NCI-H2081 (cell line): ENCODE data around the gene CDH3.

Experiments used
- DNase-seq, 2 experiments: peaks; one replicate each; lab custom pipeline; 2025; lab: John Stamatoyannopoulos, UW

Gene CDH3

GRCh38 chr16:68644715-68645493 lies at the start of gene CDH3:
Gene CDH3, plus strand, starts transcription at chr16:68645310. Its CDS starts 70 bp downstream, at chr16:68645380.
- peak; percentile 7 to 56 for DNase-seq

DNA sequence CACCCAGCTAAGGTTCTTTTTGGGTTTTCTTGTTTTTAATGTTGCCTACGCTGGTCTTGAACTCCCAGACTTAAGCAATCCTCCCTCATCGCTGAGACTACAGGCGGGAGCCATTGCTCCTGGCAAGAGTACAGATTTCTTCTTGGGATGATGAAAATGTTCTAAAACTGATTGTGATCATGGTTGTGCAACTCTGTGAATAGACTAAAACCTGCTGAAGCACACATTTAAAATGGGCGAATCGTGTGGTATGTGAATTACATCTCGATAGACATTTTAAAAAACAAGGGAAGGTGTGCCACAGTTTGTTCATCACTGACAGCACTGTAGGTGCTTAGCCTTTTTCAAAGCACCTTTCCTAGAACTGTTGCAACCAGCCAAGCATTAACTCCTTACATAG lies 48.8 kb upstream of the CDH3 start:
- DNase-seq = no peak

DNA sequence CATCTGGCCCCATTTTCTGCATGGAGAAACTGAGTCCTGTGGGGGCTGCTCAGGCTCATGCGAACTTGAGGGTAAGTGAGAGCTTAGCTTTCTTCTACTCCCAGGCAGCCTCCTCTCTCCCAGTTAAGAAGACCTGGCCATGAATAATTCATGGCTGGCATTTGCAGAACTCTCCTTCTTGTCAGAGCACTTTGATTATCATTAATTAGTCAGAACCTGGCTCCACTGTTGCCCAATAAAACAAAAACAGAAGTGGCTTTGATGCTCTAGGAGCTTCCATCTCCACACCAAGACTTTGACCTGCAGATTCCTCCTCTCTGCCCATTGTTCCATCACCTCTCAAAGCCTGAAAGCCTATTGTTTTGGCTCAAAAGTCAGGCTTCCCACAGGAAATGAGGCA lies 45.5 kb upstream of the CDH3 start:
- no peak for DNase-seq

DNA sequence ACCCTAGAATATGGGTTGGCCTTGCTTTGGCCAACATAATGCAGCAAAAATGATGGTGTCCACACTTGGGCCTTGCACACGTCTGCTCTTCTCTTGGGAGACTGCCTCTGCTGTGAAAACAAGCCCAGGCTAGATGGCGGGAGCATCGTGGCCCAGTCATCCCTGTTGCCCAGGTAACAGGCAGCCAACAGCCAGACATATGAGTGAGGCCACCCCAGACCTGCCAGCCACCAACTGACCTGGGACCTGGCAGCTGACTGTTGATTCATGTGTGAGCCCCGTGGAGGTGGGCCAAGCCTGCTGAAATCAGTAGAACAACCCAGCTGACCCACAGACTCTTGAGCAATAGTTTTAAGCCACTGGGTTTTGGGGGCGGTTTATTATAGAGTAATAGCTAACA lies 39.4 kb upstream of the CDH3 start:
- no peak for DNase-seq

GRCh38 chr16:68607443-68607842 lies 37.7 kb upstream of the CDH3 start:
- no peak for DNase-seq

GRCh38 chr16:68608330-68608729 lies 36.8 kb upstream of the CDH3 start:
- DNase-seq = no peak

GRCh38 chr16:68612996-68613395 lies 32.1 kb upstream of the CDH3 start:
- no peak for DNase-seq

DNA sequence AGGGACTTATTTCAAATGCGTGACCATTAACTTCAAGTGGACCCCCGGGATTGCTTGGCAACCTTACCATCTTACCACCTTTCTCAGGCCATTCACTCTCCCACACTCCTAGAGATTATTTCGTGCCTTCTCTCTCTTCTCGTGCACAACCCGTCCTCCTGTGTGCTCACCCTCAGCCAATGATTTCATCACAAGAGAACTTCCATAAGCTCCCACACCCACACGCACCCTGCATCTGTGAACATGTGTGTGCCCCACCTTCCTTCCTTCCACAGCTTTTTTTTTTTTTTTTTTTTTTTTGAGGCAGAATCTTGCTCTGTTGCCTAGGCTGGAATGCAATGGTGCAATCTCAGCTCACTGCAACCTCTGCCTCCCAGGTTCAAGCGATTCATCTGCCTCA lies 27.4 kb upstream of the CDH3 start:
- no peak for DNase-seq

DNA sequence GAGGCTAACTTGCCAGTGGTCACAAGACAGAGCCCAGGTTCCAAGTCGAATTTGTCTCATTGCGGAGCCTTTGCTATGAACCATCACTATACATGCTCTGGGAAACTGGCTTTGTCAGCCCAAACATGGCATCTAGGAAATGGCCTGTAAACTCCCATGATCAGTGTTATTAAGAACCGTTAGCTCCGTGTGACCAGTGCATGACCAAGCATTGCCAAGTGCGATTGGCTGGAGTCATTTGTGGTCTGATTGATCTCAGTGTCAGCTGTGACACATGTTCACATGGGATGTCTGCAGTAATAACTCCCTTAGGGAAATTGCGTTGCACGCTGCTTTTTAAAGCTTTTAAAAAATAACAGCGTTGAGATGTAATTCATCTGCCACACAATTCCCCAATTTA lies 18.6 kb upstream of the CDH3 start:
- no peak for DNase-seq

- no peak for DNase-seq
These were observed 17.1 kb upstream of the CDH3 start for GRCh38 chr16:68627951-68628425.

- no peak for DNase-seq
These were observed 15.7 kb upstream of the CDH3 start for GRCh38 chr16:68629351-68629910.

DNA sequence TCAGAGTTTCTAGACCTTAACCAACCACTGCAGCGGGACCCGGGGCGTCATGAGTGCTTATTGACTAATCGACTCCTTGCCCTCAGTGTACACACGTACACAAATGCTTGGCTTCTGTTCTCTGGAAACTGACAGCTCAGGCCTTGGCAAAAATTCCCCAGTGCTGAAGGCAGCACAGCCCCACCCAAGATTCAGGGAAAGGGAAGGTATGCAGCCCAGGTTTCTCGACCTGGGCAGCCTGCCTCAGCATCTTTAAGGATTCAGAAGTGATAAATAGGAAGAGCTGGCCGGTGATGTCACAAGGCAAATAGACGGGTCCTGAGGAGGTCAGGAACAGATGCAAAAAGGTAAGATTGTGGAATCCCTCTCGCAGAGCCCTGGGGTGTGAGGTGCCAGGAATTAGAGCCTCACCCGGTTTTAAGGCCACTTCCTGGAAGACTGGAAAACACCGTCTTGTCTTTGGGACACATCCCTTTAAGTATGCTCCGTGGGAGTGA lies 9.0 kb upstream of the CDH3 start:
- no peak for DNase-seq

DNA sequence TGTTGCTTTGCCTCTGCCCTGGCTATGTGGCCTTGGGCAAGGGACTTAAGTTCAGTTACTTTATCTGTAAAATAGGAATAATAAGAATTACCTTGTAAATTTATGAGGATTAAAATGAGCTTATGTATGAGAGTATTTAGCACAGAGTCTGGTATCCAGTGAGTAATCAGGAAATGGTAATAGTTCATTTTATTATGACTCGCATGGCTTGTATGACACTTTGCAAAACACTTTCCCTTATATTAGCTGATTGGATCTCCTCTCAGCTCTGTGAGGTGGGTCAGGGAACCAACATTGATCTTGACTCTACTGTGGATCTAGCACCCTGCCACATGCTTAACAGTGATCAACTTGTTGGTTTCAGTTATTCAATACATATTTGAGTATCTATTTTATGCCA lies 8.3 kb upstream of the CDH3 start:
- DNase-seq = no peak

- no peak for DNase-seq
These were observed 4.1 kb upstream of the CDH3 start for GRCh38 chr16:68640972-68641371.

GRCh38 chr16:68642047-68642435 lies 3.1 kb upstream of the CDH3 start:
- no peak for DNase-seq

DNA sequence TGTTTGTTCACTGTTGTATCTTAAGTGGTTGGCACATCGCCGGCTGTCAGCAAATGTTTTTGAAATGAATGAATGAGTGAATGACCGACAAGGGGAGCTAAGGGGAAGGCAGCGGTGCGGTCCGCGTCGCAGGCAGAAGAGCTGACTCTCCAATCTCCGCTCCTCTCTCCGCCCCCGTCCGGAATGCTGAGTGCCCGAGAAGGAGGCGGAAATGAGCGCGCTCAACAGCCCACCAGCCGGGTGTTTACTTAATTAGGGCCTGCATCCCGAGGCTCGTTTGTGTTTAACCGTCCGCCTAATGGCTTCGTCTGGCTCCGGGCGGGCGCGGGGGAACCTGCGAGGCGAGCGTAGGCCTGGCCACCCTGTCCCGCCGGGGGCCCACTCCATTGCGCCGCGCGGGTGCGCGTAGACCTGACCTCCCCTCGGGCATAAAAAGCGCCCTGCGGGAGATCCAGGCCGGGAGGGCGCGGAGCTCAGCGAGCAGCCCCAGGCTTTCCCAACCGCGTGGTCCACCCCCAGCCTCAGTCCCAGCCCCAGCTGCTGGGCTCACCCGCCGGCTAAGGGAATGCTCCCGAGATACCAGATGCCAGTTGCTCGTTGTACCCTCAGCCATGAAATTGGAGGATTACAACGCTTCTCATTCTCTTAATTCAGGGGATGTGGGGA lies 2.5 kb upstream of the CDH3 start:
- no peak for DNase-seq

DNA sequence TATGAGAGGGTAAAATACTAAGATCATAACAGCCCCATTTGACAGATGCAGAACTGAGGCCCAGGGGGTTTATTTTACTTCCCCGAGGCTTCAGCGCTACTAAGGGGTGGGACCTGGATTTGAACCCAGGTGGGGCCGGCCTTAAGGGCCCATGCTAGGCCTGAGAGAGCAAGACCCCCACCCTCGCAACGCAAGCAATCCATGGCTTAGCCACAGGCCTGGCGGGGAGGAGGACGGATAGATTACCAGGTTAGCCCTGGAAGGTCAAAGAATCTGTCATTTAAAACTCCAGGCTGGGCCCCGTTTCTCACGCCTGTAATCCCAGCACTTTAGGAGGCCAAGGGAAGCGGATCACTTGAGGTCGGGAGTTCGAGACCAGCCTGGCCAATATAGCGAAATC lies 1.9 kb upstream of the CDH3 start:
- no peak for DNase-seq

DNA sequence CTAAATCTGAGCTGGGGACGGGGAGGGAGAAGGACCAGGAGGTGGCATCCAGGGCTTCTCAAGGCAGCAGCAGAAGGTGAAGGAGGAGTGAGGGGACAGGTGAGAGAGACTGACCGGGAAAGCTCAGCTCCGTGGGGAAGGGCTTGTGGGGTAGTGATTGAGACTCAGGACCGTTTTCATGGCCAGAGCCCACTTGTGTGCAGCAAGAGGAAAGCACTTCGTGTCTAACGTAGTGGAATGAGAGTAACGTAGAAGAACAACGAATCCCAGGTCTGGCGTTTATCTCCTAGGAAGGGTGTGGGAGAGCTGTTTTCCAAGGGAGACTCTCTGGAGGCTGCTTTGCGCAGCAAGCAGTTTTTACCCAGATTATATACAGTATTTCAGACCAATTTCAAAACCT lies 1.3 kb upstream of the CDH3 start:
- no peak for DNase-seq

DNA sequence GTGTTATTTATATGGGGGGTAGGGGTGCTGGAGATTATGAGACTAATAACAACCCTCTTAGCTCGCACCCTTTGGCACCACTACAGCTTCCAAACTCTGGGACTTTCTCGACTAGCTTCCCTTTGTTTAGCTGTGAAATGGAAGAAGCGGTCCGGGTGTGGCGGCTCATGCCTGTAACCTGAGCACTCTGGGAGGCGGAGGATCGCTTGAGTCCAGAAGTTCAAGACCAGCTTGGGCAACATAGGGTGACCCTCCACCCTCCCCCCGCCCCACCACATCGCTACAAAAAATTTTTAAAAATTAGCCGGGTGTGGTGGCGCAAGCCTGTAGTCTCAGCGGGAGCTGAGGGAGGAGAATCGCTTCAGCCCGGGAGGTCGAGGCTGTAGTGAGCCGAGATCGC lies 814 bp upstream of the CDH3 start:
- no peak for DNase-seq

- no peak for DNase-seq
These were observed 631 bp downstream of the CDH3 start for GRCh38 chr16:68645494-68646388.

DNA sequence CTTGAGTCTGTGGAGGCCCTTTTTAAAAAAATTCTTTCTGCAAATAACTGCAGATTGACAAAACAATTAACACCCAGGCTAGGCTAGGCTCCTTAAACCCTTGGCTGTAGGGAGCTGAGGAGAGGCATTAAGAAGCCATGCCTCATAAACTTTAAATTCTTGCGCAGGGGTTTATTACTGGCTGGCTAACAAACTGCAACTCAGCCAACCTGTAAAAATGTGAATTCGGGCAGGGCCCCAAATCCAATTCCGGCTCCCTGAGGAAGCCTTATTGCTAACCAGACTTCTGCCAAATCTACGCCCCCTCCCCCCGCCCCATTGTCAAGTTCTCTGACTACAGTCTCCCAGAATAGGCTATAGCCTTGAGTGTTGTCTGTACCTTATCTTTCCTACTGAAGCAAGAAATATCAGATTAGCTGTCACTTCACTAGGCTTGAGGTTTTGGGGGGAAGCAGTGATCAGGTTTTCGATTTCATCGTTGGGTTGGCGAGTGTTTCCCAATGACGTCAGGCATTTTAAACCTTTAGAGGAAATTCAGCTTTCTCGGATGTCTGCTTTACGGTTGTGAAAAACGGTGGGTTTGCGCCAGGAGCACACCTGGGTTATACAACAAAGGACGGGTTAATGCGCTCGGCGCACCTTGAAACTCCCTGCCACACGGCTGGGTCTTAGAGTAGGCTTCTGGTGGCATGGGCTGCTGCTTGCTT lies 2.0 kb downstream of the CDH3 start:
- DNase-seq = no peak
